ENCODE results near the gene SNRNP35. TPM values are rescaled to one million over a fixed set of nuclear protein-coding genes. Genes with fewer than 3 reads are reported as not detected.
"Not testable (repeated sequence)": the region's sequence is repeated elsewhere in the genome, so short reads cannot be mapped to it uniquely, and the experiment has no call there.

Gene SNRNP35
- total RNA-seq, 2 experiments from 2014 or later, result 18.4 to 25.4 TPM

DNA sequence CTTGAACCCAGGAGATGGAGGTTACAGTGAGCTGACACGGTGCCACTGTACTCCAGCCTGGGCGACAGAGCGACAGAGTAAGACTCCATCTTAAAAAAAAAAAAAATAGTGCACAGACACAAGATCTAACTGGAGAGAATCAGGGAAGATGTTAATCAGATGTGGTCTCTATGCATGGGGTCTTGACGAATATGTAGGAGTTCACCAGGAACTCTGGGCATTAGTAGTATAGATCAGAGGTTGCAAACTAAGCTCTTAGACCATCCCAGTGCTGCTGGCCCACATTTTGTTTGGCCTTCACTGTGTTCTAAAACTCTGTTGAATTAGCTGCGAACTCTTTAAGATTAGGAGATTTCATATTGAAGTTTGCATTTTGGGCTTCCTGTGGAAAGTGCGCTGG lies 31.6 kb downstream of the SNRNP35 start:
- Mint-ChIP-seq H3K9me3 (no peaks in the 10 kb centered on the region), H3K27ac (no peak overlapping the region), H3K27me3 (no peaks in the 10 kb centered on the region), H3K36me3 (ENCODE audit: low read depth) (no peaks in the 10 kb centered on the region), H3K4me1 (ENCODE audit: low read depth) (peaks cover 5% of the 10 kb centered on the region), H3K4me3 (no peak overlapping the region)
- TF ChIP-seq, protein P1, sequence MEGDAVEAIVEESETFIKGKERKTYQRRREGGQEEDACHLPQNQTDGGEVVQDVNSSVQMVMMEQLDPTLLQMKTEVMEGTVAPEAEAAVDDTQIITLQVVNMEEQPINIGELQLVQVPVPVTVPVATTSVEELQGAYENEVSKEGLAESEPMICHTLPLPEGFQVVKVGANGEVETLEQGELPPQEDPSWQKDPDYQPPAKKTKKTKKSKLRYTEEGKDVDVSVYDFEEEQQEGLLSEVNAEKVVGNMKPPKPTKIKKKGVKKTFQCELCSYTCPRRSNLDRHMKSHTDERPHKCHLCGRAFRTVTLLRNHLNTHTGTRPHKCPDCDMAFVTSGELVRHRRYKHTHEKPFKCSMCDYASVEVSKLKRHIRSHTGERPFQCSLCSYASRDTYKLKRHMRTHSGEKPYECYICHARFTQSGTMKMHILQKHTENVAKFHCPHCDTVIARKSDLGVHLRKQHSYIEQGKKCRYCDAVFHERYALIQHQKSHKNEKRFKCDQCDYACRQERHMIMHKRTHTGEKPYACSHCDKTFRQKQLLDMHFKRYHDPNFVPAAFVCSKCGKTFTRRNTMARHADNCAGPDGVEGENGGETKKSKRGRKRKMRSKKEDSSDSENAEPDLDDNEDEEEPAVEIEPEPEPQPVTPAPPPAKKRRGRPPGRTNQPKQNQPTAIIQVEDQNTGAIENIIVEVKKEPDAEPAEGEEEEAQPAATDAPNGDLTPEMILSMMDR (IDR thresholded peaks at IDR 0.05), result no peak
- POLR2A ChIA-PET, result interaction anchor here (0.6 kb wide), 1 partner anchor 303 kb away, joined by 3 read pairs; no protein-coding TSS in a partner anchor
- CTCF ChIA-PET, result no interaction called here
- intact Hi-C loops (cut with micrococcal nuclease), result no loop called here
- ATAC-seq, result no peak
- no peak for DNase-seq

DNA sequence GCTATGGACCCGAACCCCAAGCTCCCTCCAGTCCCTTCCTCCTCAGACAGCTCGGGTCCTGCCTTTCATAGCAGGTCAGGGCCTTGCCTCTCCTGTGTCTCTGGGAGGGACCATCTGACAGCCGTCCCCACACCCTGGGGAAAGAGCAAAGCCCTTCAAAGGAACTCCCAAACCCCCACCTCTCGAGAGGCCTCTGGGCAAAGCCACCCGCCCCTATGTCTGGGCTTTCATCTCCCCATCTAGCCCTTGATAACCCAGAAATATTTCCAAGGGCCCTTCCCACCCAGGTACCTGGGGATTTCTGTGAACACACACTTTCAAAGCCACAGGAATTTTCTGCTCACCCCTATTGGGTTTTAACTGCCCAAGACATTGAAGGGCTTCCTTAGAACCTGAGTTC lies 32.1 kb downstream of the SNRNP35 start:
- intact Hi-C loops (cut with micrococcal nuclease), result no loop called here
- Mint-ChIP-seq H3K36me3 (ENCODE audit: low read depth) (no peaks in the 10 kb centered on the region), H3K4me1 (ENCODE audit: low read depth) (peaks cover under 1% of the 10 kb centered on the region), H3K27me3 (no peaks in the 10 kb centered on the region), H3K27ac (no peak overlapping the region), H3K9me3 (no peaks in the 10 kb centered on the region), H3K4me3 (no peak overlapping the region)
- DNase-seq (no peak), ATAC-seq (no peak)
- ChIA-PET POLR2A (interaction anchor here (0.6 kb wide), 1 partner anchor 303 kb away, joined by 3 read pairs; no protein-coding TSS in a partner anchor), CTCF (no interaction called here)
- TF ChIP-seq, protein P1 (IDR thresholded peaks at IDR 0.05), result no peak

DNA sequence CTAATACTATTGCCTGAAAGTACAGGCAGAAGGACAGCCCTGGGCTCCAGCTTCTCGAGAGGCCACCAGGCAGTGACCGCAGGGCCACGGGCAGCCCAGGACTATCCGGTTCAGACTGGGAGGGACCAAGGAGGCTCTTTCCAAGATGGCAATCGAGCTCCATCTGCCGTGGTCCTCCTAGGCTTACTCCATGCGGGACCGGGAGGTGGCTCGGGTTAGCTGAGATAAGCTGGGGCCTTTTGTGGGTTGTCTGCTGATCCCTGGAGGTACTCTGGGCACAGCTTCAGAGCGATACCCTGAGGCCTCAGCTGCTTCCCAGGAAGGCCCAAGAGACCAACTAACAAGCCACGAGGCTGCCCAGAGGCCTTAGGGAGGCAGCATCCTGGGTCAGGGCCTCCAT lies 33.1 kb downstream of the SNRNP35 start:
- no peaks in the 10 kb centered on the region for H3K36me3 Mint-ChIP-seq (ENCODE audit: low read depth)
- H3K9me3 Mint-ChIP-seq, result no peaks in the 10 kb centered on the region
- ATAC-seq, result no peak
- POLR2A ChIA-PET, result no interaction called here
- H3K4me1 Mint-ChIP-seq (ENCODE audit: low read depth), result no peaks in the 10 kb centered on the region
- DNase-seq, result no peak
- no peak overlapping the region for H3K27ac Mint-ChIP-seq
- CTCF ChIA-PET, result no interaction called here
- no peaks in the 10 kb centered on the region for H3K27me3 Mint-ChIP-seq
- TF ChIP-seq, protein P1 (IDR thresholded peaks at IDR 0.05), result no peak
- no peak overlapping the region for H3K4me3 Mint-ChIP-seq
- intact Hi-C loops (cut with micrococcal nuclease), result no loop called here

DNA sequence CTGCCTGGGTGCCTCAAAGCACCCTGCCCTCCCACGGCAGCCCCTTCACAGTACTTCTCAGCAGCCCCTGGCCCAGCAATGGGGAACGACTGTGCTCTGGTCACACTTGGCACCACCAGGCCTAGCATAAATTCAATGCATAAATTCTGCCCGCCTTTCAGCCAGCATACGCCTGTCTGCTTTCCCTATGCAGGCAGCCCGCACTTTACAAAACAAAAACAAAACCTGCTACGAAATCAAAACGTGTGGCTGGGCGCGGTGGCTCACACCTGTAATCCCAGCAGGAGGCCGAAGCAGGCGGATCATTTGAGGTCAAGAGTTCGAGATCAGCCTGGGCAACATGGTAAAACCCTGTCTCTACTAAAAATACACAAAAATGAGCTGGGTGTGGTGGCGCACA lies 33.5 kb downstream of the SNRNP35 start:
- Mint-ChIP-seq H3K27ac (no peak overlapping the region), H3K4me3 (no peak overlapping the region), H3K36me3 (ENCODE audit: low read depth) (no peaks in the 10 kb centered on the region), H3K4me1 (ENCODE audit: low read depth) (no peaks in the 10 kb centered on the region), H3K27me3 (no peaks in the 10 kb centered on the region), H3K9me3 (no peaks in the 10 kb centered on the region)
- TF ChIP-seq, protein P1 (IDR thresholded peaks at IDR 0.05), result no peak
- ChIA-PET CTCF (no interaction called here), POLR2A (no interaction called here)
- ATAC-seq (no peak), DNase-seq (no peak)
- intact Hi-C loops (cut with micrococcal nuclease), result no loop called here

DNA sequence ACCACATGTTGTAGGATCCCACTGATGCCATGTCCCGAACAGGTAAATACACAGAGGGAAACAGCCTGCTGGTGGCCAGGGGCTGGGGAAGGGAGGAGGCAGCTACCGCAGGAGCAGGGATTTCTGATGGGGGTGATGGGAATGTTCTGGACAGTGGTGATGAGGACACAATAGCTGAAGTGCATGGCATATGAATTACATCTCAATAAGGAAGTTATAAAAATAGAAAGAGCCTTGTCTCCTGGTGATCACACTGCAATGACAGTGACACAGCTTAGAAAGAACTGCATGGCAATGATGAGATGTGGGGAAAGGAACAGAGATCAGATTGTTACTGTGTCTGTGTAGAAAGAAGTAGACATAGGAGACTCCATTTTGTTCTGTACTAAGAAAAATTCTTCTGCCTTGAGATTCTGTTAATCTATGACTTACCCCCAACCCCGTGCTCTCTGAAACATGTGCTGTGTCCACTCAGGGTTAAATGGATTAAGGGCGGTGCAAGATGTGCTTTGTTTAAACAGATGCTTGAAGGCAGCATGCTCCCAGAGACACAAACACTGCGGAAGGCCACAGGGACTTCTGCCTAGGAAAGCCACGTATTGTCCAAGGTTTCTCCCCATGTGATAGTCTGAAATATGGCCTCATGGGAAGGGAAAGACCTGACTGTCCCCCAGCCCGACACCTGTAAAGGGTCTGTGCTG lies 34.5 kb downstream of the SNRNP35 start:
- H3K4me1 Mint-ChIP-seq (ENCODE audit: low read depth); H3K27me3 Mint-ChIP-seq; DNase-seq; H3K27ac Mint-ChIP-seq; H3K36me3 Mint-ChIP-seq (ENCODE audit: low read depth); intact Hi-C loops (cut with micrococcal nuclease); POLR2A ChIA-PET; ATAC-seq; H3K9me3 Mint-ChIP-seq; CTCF ChIA-PET; H3K4me3 Mint-ChIP-seq: not testable (repeated sequence)

All from activated CD8-positive, alpha-beta T cell treated with anti-CD3 and anti-CD28 coated beads for 36 hours (primary cell).